SK-N-SH (cell line): ENCODE data around the gene DRD4. TPM values are rescaled to one million over a fixed set of nuclear protein-coding genes. Genes with fewer than 3 reads are reported as not detected.

ENCODE experiments used
- CTCF ChIA-PET: fragments of 300-600, 350-600 bp; formaldehyde crosslinking; extraction: SDS; loops from one replicate; lab custom pipeline; 2021; lab: Yijun Ruan, JAX
- POLR2A ChIA-PET: fragments of 350-600 bp; sonication (Branson Sonifier 250); formaldehyde crosslinking; extraction: SDS; loops from one replicate; lab custom pipeline; 2020; ENCODE audit warnings: antibody characterized with exemption, inconsistent platforms; lab: Yijun Ruan, JAX
- DNase-seq: peaks from one replicate; pipeline ENCODE4 v3.0.0; 2012
- H2AFZ ChIP-seq: fragments of 200-600 bp; sonication (generic); 2 replicates; pipeline ENCODE4 v1.8.1; 2016; ENCODE audit warnings: antibody characterized with exemption, mild to moderate bottlenecking, low read depth
- H3F3A ChIP-seq: fragments of 200-600 bp; sonication (generic); replicated peaks from 2 replicates; pipeline ENCODE3; 2016; ENCODE audit warnings: antibody characterized with exemption, mild to moderate bottlenecking; ENCODE audit not compliant: insufficient read depth
- H3K27ac ChIP-seq, 2 experiments: fragments of 200-500 bp in 1 of 2; fragments of 200-600 bp in 1 of 2; sonication (Bioruptor generic) in 1 of 2; sonication (generic), shearing (Covaris generic) in 1 of 2; 2 replicates each; pipeline versions ENCODE4 v1.5.1 to v1.6.1; 2014 to 2016; ENCODE audit warnings: low read depth in 2 of 2, inconsistent platforms in 1 of 2, low read length in 1 of 2, mild to moderate bottlenecking in 1 of 2, mixed read lengths in 1 of 2
- H3K27me3 ChIP-seq: fragments of 200-600 bp; sonication (generic), shearing (Covaris generic); 2 replicates; pipeline ENCODE4 v1.6.1; 2016; ENCODE audit warnings: mixed run types; ENCODE audit not compliant: insufficient read depth
- H3K36me3 ChIP-seq, 2 experiments: fragments of 200-500 bp in 1 of 2; fragments of 200-600 bp in 1 of 2; sonication (Bioruptor generic) in 1 of 2; sonication (generic) in 1 of 2; replicated peaks in 1 of 2; 2 replicates each; pipeline versions ENCODE3 to v1.5.1; 2014 to 2016; ENCODE audit warnings: low read length in 1 of 2, mild to moderate bottlenecking in 1 of 2; ENCODE audit not compliant: insufficient read depth in 2 of 2, control insufficient read depth in 1 of 2
- H3K4me1 ChIP-seq, 2 experiments: fragments of 200-500 bp in 1 of 2; fragments of 200-600 bp in 1 of 2; sonication (Bioruptor generic) in 1 of 2; sonication (generic), shearing (Covaris generic) in 1 of 2; 2 replicates each; pipeline versions ENCODE4 v1.5.1 to v1.6.1; 2014 to 2016; ENCODE audit warnings: low read depth in 1 of 2, low read length in 1 of 2, mixed run types in 1 of 2; ENCODE audit not compliant: insufficient read depth in 2 of 2, control insufficient read depth in 1 of 2
- H3K4me2 ChIP-seq: fragments of 200-600 bp; sonication (generic), shearing (Covaris generic); 2 replicates; pipeline ENCODE4 v1.6.1; 2017; ENCODE audit warnings: mixed run types
- H3K4me3 ChIP-seq, 2 experiments: fragments of 200-500 bp in 1 of 2; fragments of 200-600 bp in 1 of 2; sonication (Bioruptor generic) in 1 of 2; sonication (generic), shearing (Covaris generic) in 1 of 2; 2 replicates each; pipeline versions ENCODE4 v1.5.1 to v1.8.1; 2014 to 2016; ENCODE audit warnings: low read depth in 2 of 2, inconsistent platforms in 1 of 2, low read length in 1 of 2, mild to moderate bottlenecking in 1 of 2, mixed read lengths in 1 of 2, moderate library complexity in 1 of 2
- H3K79me2 ChIP-seq: fragments of 200-600 bp; sonication (generic); 2 replicates; pipeline ENCODE4 v1.8.1; 2017; ENCODE audit warnings: mild to moderate bottlenecking; ENCODE audit not compliant: insufficient read depth
- H3K9ac ChIP-seq: fragments of 200-600 bp; sonication (generic); 2 replicates; pipeline ENCODE4 v1.6.1; 2017; ENCODE audit warnings: mixed run types
- H3K9me2 ChIP-seq: fragments of 200-600 bp; sonication (generic); 2 replicates; pipeline ENCODE4 v1.6.1; 2017; ENCODE audit warnings: mixed run types
- H3K9me3 ChIP-seq: fragments of 200-600 bp; sonication (generic); 2 replicates; pipeline ENCODE4 v1.6.1; 2017; ENCODE audit warnings: mixed run types, mild to moderate bottlenecking, moderate library complexity
- H4K20me1 ChIP-seq: fragments of 200-600 bp; sonication (generic); 2 replicates; pipeline ENCODE4 v1.6.1; 2017; ENCODE audit warnings: mild to moderate bottlenecking, mixed run types; ENCODE audit not compliant: insufficient read depth
- ELF1 ChIP-seq: IDR thresholded peaks from 2 replicates; pipeline ENCODE4 v1.4.0; 2012
- EP300 ChIP-seq, 2 experiments: IDR thresholded peaks; 2 replicates each; pipeline versions ENCODE4 v1.4.0 to v1.6.1; 2012; ENCODE audit warnings: borderline replicate concordance in 1 of 2, low read depth in 1 of 2, low read length in 1 of 2
- FOSL2 ChIP-seq: IDR thresholded peaks from 2 replicates; pipeline ENCODE4 v1.4.0; 2012; ENCODE audit warnings: low read depth, mild to moderate bottlenecking, moderate library complexity, borderline replicate concordance
- FOXM1 ChIP-seq: IDR thresholded peaks from 2 replicates; pipeline ENCODE4 v1.4.0; 2012; ENCODE audit warnings: low read depth, mild to moderate bottlenecking
- GABPA ChIP-seq: IDR thresholded peaks from 2 replicates; pipeline ENCODE4 v1.4.0; 2012; ENCODE audit warnings: low read depth, mild to moderate bottlenecking
- JUND ChIP-seq: IDR thresholded peaks from 2 replicates; pipeline ENCODE4 v1.4.0; 2012
- MEF2A ChIP-seq: IDR thresholded peaks from 2 replicates; pipeline ENCODE4 v1.4.0; 2012; ENCODE audit warnings: low read depth, borderline replicate concordance
- MXI1 ChIP-seq: IDR thresholded peaks from 2 replicates; pipeline ENCODE4 v1.6.1; 2012; ENCODE audit warnings: mild to moderate bottlenecking, low read depth, low read length, improper control_type of control experiment
- NFIC ChIP-seq: IDR thresholded peaks from 2 replicates; pipeline ENCODE4 v1.4.0; 2012; ENCODE audit warnings: borderline replicate concordance
- NRF1 ChIP-seq: IDR thresholded peaks from 2 replicates; pipeline ENCODE4 v1.6.1; 2012; ENCODE audit warnings: low read depth, mild to moderate bottlenecking, low read length
- POLR2AphosphoS5 ChIP-seq: IDR thresholded peaks from 2 replicates; pipeline ENCODE4 v1.6.1; 2012; ENCODE audit warnings: low read depth, low read length
- RAD21 ChIP-seq: IDR thresholded peaks from 2 replicates; pipeline ENCODE4 v1.6.1; 2012; ENCODE audit warnings: mild to moderate bottlenecking, low read length
- RCOR1 ChIP-seq: fragments of 150-350 bp; IDR thresholded peaks from 2 replicates; pipeline ENCODE4 v1.6.1; 2017; ENCODE audit warnings: antibody characterized with exemption, low read length
- RFX5 ChIP-seq: IDR thresholded peaks from 2 replicates; pipeline ENCODE4 v1.6.1; 2012; ENCODE audit warnings: mild to moderate bottlenecking, improper control_type of control experiment, low read length
- TCF12 ChIP-seq: IDR thresholded peaks from 2 replicates; pipeline ENCODE4 v1.4.0; 2012
- TEAD4 ChIP-seq: IDR thresholded peaks from 2 replicates; pipeline ENCODE4 v1.4.0; 2012; ENCODE audit warnings: mild to moderate bottlenecking, borderline replicate concordance; ENCODE audit not compliant: insufficient read depth
- YY1 ChIP-seq: IDR thresholded peaks from 2 replicates; pipeline ENCODE4 v1.4.0; 2012; ENCODE audit warnings: low read depth, mild to moderate bottlenecking
- WGBS: methylation state at CpG from one replicate; pipeline ENCODE4 v1.1.6; 2017; ENCODE audit warnings: low lambda C conversion rate; 5-methylcytosine and 5-hydroxymethylcytosine counted together
- polyA plus RNA-seq, 3 experiments: library from polyadenylated mRNA; depleted of rRNA; stranded (reverse); fragments of >200 nt; gene quantifications; 2 replicates each; pipeline ENCODE4 v1.2.3, GENCODE V29; 2012
- TF ChIP-seq, protein P1 (sequence below): fragments of 150-350 bp; IDR thresholded peaks from 2 replicates; pipeline ENCODE4 v1.6.1; 2016; ENCODE audit warnings: mild to moderate bottlenecking, low read depth, low read length
- TF ChIP-seq, protein P2 (sequence below): IDR thresholded peaks from 2 replicates; pipeline ENCODE4 v1.6.1; 2012; ENCODE audit warnings: mild to moderate bottlenecking, low read depth, low read length, moderate library complexity
- TF ChIP-seq, protein P3 (sequence below): fragments of 150-350 bp; IDR thresholded peaks from 2 replicates; pipeline ENCODE4 v1.6.1; 2017; ENCODE audit warnings: antibody characterized with exemption, low read length, low read depth, borderline replicate concordance

Gene DRD4
- polyA plus RNA-seq, 1 of the 3 experiments (the other 2 are of a cell fraction) = not detected

DNA sequence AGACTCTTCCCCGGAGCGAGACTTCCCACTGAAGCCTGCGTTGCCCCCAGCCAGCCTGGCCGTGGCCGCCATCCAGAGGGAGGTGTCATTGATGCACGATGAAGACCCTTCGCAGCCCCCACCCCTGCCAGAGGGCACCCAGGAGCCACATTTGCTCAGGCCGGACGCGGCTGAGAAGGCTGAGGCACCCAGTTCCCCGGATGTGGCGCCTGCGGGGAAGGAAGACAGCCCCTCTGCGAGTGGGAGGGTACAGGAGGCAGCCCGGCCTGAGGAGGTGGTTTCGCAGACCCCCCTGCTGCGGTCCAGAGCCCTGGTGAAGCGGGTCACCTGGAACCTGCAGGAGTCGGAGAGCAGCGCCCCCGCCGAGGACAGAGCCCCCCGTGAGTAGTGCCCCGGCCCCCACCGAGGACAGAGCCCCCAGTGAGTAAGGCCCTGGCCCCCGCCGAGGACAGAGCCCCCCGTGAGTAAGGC is 27.7 kb upstream of the DRD4 start:
- H3F3A ChIP-seq = peaks cover 6% of the 10 kb centered on the region
- H3K36me3 ChIP-seq = peaks cover 37 to 87% of the 10 kb centered on the region in 2 experiments
- peaks cover 7% of the 10 kb centered on the region; the same call in 1 of the 2 replicates for H3K79me2 ChIP-seq
- no peak overlapping the region for H3K9ac ChIP-seq
- peaks cover 30% of the 10 kb centered on the region for H4K20me1 ChIP-seq
- 81% methylated on average over 6 of the region's 28 CpGs for WGBS
- H3K4me2 ChIP-seq = no peak overlapping the region
- H3K27me3 ChIP-seq = no peaks in the 10 kb centered on the region
- TF ChIP-seq POLR2AphosphoS5 = no peak
- TF ChIP-seq FOSL2 = no peak
- no peak for TF ChIP-seq MXI1
- TF ChIP-seq RCOR1 = no peak
- TF ChIP-seq NFIC = no peak
- TF ChIP-seq GABPA = no peak
- TF ChIP-seq YY1 = no peak
- TF ChIP-seq TEAD4 = no peak
- TF ChIP-seq TCF12 = no peak
- no peak for TF ChIP-seq MEF2A
- no peak for TF ChIP-seq JUND
- no peak for TF ChIP-seq ELF1
- TF ChIP-seq, protein P1, sequence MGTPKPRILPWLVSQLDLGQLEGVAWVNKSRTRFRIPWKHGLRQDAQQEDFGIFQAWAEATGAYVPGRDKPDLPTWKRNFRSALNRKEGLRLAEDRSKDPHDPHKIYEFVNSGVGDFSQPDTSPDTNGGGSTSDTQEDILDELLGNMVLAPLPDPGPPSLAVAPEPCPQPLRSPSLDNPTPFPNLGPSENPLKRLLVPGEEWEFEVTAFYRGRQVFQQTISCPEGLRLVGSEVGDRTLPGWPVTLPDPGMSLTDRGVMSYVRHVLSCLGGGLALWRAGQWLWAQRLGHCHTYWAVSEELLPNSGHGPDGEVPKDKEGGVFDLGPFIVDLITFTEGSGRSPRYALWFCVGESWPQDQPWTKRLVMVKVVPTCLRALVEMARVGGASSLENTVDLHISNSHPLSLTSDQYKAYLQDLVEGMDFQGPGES = no peak
- TF ChIP-seq, protein P2, sequence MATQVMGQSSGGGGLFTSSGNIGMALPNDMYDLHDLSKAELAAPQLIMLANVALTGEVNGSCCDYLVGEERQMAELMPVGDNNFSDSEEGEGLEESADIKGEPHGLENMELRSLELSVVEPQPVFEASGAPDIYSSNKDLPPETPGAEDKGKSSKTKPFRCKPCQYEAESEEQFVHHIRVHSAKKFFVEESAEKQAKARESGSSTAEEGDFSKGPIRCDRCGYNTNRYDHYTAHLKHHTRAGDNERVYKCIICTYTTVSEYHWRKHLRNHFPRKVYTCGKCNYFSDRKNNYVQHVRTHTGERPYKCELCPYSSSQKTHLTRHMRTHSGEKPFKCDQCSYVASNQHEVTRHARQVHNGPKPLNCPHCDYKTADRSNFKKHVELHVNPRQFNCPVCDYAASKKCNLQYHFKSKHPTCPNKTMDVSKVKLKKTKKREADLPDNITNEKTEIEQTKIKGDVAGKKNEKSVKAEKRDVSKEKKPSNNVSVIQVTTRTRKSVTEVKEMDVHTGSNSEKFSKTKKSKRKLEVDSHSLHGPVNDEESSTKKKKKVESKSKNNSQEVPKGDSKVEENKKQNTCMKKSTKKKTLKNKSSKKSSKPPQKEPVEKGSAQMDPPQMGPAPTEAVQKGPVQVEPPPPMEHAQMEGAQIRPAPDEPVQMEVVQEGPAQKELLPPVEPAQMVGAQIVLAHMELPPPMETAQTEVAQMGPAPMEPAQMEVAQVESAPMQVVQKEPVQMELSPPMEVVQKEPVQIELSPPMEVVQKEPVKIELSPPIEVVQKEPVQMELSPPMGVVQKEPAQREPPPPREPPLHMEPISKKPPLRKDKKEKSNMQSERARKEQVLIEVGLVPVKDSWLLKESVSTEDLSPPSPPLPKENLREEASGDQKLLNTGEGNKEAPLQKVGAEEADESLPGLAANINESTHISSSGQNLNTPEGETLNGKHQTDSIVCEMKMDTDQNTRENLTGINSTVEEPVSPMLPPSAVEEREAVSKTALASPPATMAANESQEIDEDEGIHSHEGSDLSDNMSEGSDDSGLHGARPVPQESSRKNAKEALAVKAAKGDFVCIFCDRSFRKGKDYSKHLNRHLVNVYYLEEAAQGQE = no peak
- no peak for TF ChIP-seq EP300 (IDR thresholded peaks at IDR 0.05; ENCODE audit: borderline replicate concordance in 1 of 2, low read depth in 1 of 2, low read length in 1 of 2)
- TF ChIP-seq, protein P3, sequence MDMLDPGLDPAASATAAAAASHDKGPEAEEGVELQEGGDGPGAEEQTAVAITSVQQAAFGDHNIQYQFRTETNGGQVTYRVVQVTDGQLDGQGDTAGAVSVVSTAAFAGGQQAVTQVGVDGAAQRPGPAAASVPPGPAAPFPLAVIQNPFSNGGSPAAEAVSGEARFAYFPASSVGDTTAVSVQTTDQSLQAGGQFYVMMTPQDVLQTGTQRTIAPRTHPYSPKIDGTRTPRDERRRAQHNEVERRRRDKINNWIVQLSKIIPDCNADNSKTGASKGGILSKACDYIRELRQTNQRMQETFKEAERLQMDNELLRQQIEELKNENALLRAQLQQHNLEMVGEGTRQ = no peak
- no peak for TF ChIP-seq RAD21
- TF ChIP-seq FOXM1 = no peak
- TF ChIP-seq RFX5 = no peak
- TF ChIP-seq NRF1 = no peak
- no peaks in the 10 kb centered on the region for H3K9me2 ChIP-seq
- no peak overlapping the region for H2AFZ ChIP-seq
- DNase-seq = no peak
- peaks cover 4 to 18% of the 10 kb centered on the region in 2 experiments; a peak in 1 of 4 replicates for H3K4me1 ChIP-seq
- H3K27ac ChIP-seq = no peak overlapping the region
- H3K9me3 ChIP-seq = no peaks in the 10 kb centered on the region
- ChIA-PET POLR2A (interaction anchor here (1.2 kb wide), 1 partner anchor 24 kb away, joined by 3 read pairs; no protein-coding TSS in a partner anchor), CTCF (no interaction called here)
- H3K4me3 ChIP-seq = no peak overlapping the region
